SK-N-SH (cell line): ENCODE data around the gene OR52A1. TPM values are rescaled to one million over a fixed set of nuclear protein-coding genes. Genes with fewer than 3 reads are reported as not detected.

ENCODE experiments used
- polyA plus RNA-seq, 3 experiments: library from polyadenylated mRNA; depleted of rRNA; stranded (reverse); fragments of >200 nt; gene quantifications; 2 replicates each; pipeline ENCODE4 v1.2.3, GENCODE V29; 2012

OR52A1 gene
- polyA plus RNA-seq, 1 of the 3 experiments (the other 2 are of a cell fraction) = not detected

Other genes with a start within 250 kb of the OR52A1 start
- gene OR51G2, start 235.4 kb downstream of the OR52A1 start, polyA plus RNA-seq (2012; rRNA removed) = not detected in 2 replicates
- not detected in 2 replicates for gene OR51G1, start 230.4 kb downstream of the OR52A1 start, polyA plus RNA-seq (2012; rRNA removed)
- not detected in 2 replicates for gene OR51A4, start 207.2 kb downstream of the OR52A1 start, polyA plus RNA-seq (2012; rRNA removed)
- gene OR51A2, start 199.0 kb downstream of the OR52A1 start, polyA plus RNA-seq (2012; rRNA removed) = not detected in 2 replicates
- gene OR51L1, start 159.9 kb downstream of the OR52A1 start, polyA plus RNA-seq (2012; rRNA removed) = not detected in 2 replicates
- not detected in 2 replicates for gene OR52J3, start 108.2 kb downstream of the OR52A1 start, polyA plus RNA-seq (2012; rRNA removed)
- gene OR52E2, start 95.1 kb downstream of the OR52A1 start, polyA plus RNA-seq (2012; rRNA removed) = not detected in 2 replicates
- gene OR52E1, start 85.2 kb downstream of the OR52A1 start, polyA plus RNA-seq (2012; rRNA removed) = not detected in 2 replicates
- not detected in 2 replicates for gene OR52A5, start 16.4 kb downstream of the OR52A1 start, polyA plus RNA-seq (2012; rRNA removed)
- not detected in 2 replicates for gene OR51V1, start 45.9 kb upstream of the OR52A1 start, polyA plus RNA-seq (2012; rRNA removed)
- not detected in 2 replicates for gene HBB, start 72.3 kb upstream of the OR52A1 start, polyA plus RNA-seq (2012; rRNA removed)
- gene HBD, start 79.7 kb upstream of the OR52A1 start, polyA plus RNA-seq (2012; rRNA removed) = not detected in 2 replicates
- not detected in 2 replicates for gene HBG1, start 95.1 kb upstream of the OR52A1 start, polyA plus RNA-seq (2012; rRNA removed)
- gene HBG2, start 100.0 kb upstream of the OR52A1 start, polyA plus RNA-seq (2012; rRNA removed) = 0.33 TPM in 1 of 2 replicates, not detected in the other
- gene HBE1, start 115.2 kb upstream of the OR52A1 start, polyA plus RNA-seq (2012; rRNA removed) = 2.4 TPM in 2 replicates
- 0.07 and 0.29 TPM in 2 replicates for gene OR51B4, start 147.2 kb upstream of the OR52A1 start, polyA plus RNA-seq (2012; rRNA removed)
- not detected in 2 replicates for gene OR51B2, start 169.5 kb upstream of the OR52A1 start, polyA plus RNA-seq (2012; rRNA removed)
- gene OR51B5, start 188.8 kb upstream of the OR52A1 start, polyA plus RNA-seq (2012; rRNA removed) = 0.15 and 0.29 TPM in 2 replicates
- not detected in 2 replicates for gene OR51B6, start 196.8 kb upstream of the OR52A1 start, polyA plus RNA-seq (2012; rRNA removed)
- gene OR51M1, start 229.1 kb upstream of the OR52A1 start, polyA plus RNA-seq (2012; rRNA removed) = not detected in 2 replicates